Spleen (tissue), 7 donors: Measurements from ENCODE around the gene APOLD1.

Source experiments
- POLR2A ChIP-seq, 3 donors: fragments of 450-650 bp; IDR thresholded peaks; one replicate each; pipeline ENCODE4 v1.5.1; 2017; ENCODE audit warnings: antibody characterized with exemption in 3 of 3, mild to moderate bottlenecking in 1 of 3
- POLR2AphosphoS5 ChIP-seq, 3 donors: sonication (generic); formaldehyde crosslinking; IDR thresholded peaks; one replicate each; pipeline ENCODE4 v1.5.1; 2017; ENCODE audit warnings: antibody characterized with exemption in 3 of 3
- TF ChIP-seq, protein P1 (sequence below), 11 experiments: fragments of 200-600 bp in 7 of 11; fragments of 450-650 bp in 4 of 11; sonication (generic) in 4 of 11; IDR thresholded peaks in 8 of 11; conservative IDR thresholded peaks in 3 of 11; 1 replicate in 7 of 11; 2 replicates in 4 of 11; pipeline versions ENCODE4 v1.4.0 to v1.8.0; 2016 to 2021; ENCODE audit warnings: antibody characterized with exemption in 11 of 11, inconsistent platforms in 4 of 11, mild to moderate bottlenecking in 1 of 11
- donor health status: DM: no; HTN: no; CAD: no; lungs with moderate emphysema.
- donor health status: DM: no; HTN: no; CAD: no.
- donor health status: DM: no; HTN: no; CAD: no.

DNA sequence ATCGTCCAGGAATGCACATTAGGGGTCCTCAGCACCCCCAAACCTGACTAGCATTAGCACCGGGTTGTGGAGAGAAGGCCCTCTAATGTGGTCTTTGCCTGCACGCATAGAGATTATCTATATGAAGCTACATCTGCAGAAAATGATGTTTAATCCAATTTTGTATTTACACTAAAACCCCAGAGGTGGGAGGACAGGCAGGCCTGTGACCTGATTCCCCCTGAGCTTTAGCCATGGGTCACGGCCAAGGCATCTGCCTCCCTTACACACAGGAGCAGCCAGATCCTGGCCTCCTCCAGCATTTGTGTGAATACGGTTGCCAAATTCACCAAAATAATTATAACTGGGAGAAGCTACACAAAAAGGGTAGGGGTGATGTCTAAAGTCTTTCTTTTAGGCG is 7.0 kb downstream of the APOLD1 start:
- TF ChIP-seq POLR2A (IDR thresholded peaks at IDR 0.05), result no peak
- TF ChIP-seq, protein P1, sequence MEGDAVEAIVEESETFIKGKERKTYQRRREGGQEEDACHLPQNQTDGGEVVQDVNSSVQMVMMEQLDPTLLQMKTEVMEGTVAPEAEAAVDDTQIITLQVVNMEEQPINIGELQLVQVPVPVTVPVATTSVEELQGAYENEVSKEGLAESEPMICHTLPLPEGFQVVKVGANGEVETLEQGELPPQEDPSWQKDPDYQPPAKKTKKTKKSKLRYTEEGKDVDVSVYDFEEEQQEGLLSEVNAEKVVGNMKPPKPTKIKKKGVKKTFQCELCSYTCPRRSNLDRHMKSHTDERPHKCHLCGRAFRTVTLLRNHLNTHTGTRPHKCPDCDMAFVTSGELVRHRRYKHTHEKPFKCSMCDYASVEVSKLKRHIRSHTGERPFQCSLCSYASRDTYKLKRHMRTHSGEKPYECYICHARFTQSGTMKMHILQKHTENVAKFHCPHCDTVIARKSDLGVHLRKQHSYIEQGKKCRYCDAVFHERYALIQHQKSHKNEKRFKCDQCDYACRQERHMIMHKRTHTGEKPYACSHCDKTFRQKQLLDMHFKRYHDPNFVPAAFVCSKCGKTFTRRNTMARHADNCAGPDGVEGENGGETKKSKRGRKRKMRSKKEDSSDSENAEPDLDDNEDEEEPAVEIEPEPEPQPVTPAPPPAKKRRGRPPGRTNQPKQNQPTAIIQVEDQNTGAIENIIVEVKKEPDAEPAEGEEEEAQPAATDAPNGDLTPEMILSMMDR (IDR thresholded peaks at IDR 0.05 in 8 of 11, conservative IDR thresholded peaks at IDR 0.05 in 3 of 11), result no peak
- peak in 1 of 3 donors; percentile 3 for TF ChIP-seq POLR2AphosphoS5 (IDR thresholded peaks at IDR 0.05)
